D721Med (cell line): ENCODE results near the gene TCF19.
A peak's percentile ranks its signal among the peaks of the same experiment; 100 is the strongest.

ENCODE experiments used
- DNase-seq: peaks from one replicate; pipeline ENCODE4 v3.0.0; 2011; ENCODE audit warnings: low spot score; ENCODE audit not compliant: insufficient read length
- FAIRE-seq: peaks from 2 replicates; lab custom pipeline; 2011; peaks lifted over from hg19 to GRCh38; lab: Jason Lieb, UNC
- CTCF ChIP-seq: IDR thresholded peaks from 2 replicates; pipeline ENCODE4 v1.5.1; 2012; ENCODE audit warnings: mild to moderate bottlenecking, control low read depth; ENCODE audit not compliant: insufficient read depth; ENCODE audit errors: missing control alignments

TCF19 gene

GRCh38 chr6:31122791-31123706 lies 35.3 kb upstream of the TCF19 start:
- DNase-seq (no peak), FAIRE-seq (no peak)
- TF ChIP-seq CTCF: no peak

GRCh38 chr6:31125162-31125561 lies 33.2 kb upstream of the TCF19 start:
- FAIRE-seq: no peak
- DNase-seq: no peak
- no peak for TF ChIP-seq CTCF

GRCh38 chr6:31125586-31126363 lies 32.6 kb upstream of the TCF19 start:
- FAIRE-seq: no peak
- no peak for TF ChIP-seq CTCF
- DNase-seq: no peak

- FAIRE-seq: no peak
- no peak for TF ChIP-seq CTCF
- no peak for DNase-seq
Observed at GRCh38 chr6:31126396-31127175, 31.8 kb upstream of the TCF19 start.

- peak; percentile 50 for DNase-seq
- peak; percentile 66 for TF ChIP-seq CTCF
- FAIRE-seq: no peak
Observed at GRCh38 chr6:31128093-31128676, 30.2 kb upstream of the TCF19 start.

- TF ChIP-seq CTCF: no peak
- no peak for FAIRE-seq
- no peak for DNase-seq
Observed at GRCh38 chr6:31129130-31129529, 29.3 kb upstream of the TCF19 start.
